Kidney (tissue), 14 donors: ENCODE data around the gene HSF2BP. TPM values are rescaled to one million over a fixed set of nuclear protein-coding genes. Genes with fewer than 3 reads are reported as not detected.
A peak's percentile ranks its signal among the peaks of the same experiment; 100 is the strongest.
"Not testable (repeated sequence)": the region's sequence is repeated elsewhere in the genome, so short reads cannot be mapped to it uniquely, and the experiment has no call there.

Source experiments
- DNase-seq, 5 donors: peaks; one replicate each; pipeline ENCODE4 v3.0.0-alpha.2; 2013 to 2020
- FAIRE-seq: peaks from 2 replicates; lab custom pipeline; 2012; peaks lifted over from hg19 to GRCh38; lab: Jason Lieb, UNC
- H3K27ac ChIP-seq, 2 donors: one replicate each; pipeline ENCODE4 v1.7.0; 2013; ENCODE audit warnings: low read depth in 2 of 2, low read length in 2 of 2, inconsistent platforms in 1 of 2
- H3K27me3 ChIP-seq: one replicate; pipeline ENCODE4 v1.7.1; 2013; ENCODE audit warnings: low read length, inconsistent platforms; ENCODE audit not compliant: control insufficient read depth, insufficient read depth
- H3K36me3 ChIP-seq, 3 donors: one replicate each; pipeline versions ENCODE4 v1.7.0 to v1.7.1; 2013; ENCODE audit warnings: low read length in 3 of 3, control low read depth in 1 of 3, inconsistent platforms in 1 of 3; ENCODE audit not compliant: insufficient read depth in 3 of 3, control insufficient read depth in 2 of 3
- H3K4me1 ChIP-seq, 3 donors: one replicate each; pipeline versions ENCODE4 v1.7.0 to v1.7.1; 2013; ENCODE audit warnings: low read length in 3 of 3, inconsistent platforms in 1 of 3, low read depth in 1 of 3; ENCODE audit not compliant: control insufficient read depth in 2 of 3, insufficient read depth in 2 of 3
- H3K4me3 ChIP-seq, 3 donors: one replicate each; pipeline versions ENCODE4 v1.7.0 to v1.8.1; 2013; ENCODE audit warnings: low read length in 3 of 3, control low read depth in 1 of 3, inconsistent platforms in 1 of 3
- H3K9ac ChIP-seq, 3 donors: one replicate each; pipeline versions ENCODE4 v1.7.0 to v1.7.1; 2013; ENCODE audit warnings: low read length in 3 of 3, control low read depth in 1 of 3, inconsistent platforms in 1 of 3
- H3K9me3 ChIP-seq, 3 donors: one replicate each; pipeline versions ENCODE4 v1.7.0 to v1.7.1; 2013; ENCODE audit warnings: low read length in 3 of 3, control low read depth in 1 of 3, inconsistent platforms in 1 of 3; ENCODE audit not compliant: control insufficient read depth in 2 of 3, insufficient read depth in 1 of 3
- intact Hi-C: fragments of 100-400 bp; cut with DNase I; formaldehyde crosslinking; loops from one replicate; pipeline ENCODE4 v1.11.1; 2022
- polyA plus RNA-seq: library from polyadenylated mRNA; stranded (reverse); fragments of 350-450 nt; fragmentation: Illumina TruSeq; extraction: RNeasy Lipid Tissue Mini Kit (QIAGEN cat#74804); gene quantifications from one replicate; pipeline ENCODE4 v1.2.3, GENCODE V29; 2014; ENCODE audit warnings: low read depth, low replicate concordance; ENCODE audit not compliant: insufficient read depth
- total RNA-seq: library from RNA; stranded (reverse); fragmentation: NEBNext Ultra II Directional; extraction: Animal tissue kit (Norgen Biotek cat#: 25700); gene quantifications from one replicate; pipeline ENCODE4 v1.2.1, GENCODE V29; 2021
- TF ChIP-seq, protein P1 (sequence below): IDR thresholded peaks from 3 replicates; pipeline ENCODE4 v1.5.1; 2012; ENCODE audit warnings: mild to moderate bottlenecking, moderate library complexity, borderline replicate concordance; ENCODE audit not compliant: insufficient read depth; ENCODE audit errors: extremely low read depth
- donor health status: control.
- donor health status: control.
- donor health status: control.
- donor health status: control.
- donor health status: control.
- donor health status: DM: yes; HTN: yes; CAD: no.
- donor health status: Normal renal cell carcinoma (clear cell type).

HSF2BP gene
- total and polyA plus RNA-seq, 2 donors from 2014 or later, result 0.19 to 0.60 TPM

- H3K9me3 ChIP-seq, result no peaks in the 10 kb centered on the region
- H3K9ac ChIP-seq, result no peak overlapping the region
- intact Hi-C loops, result no loop called here
- no peak for DNase-seq
- H3K4me3 ChIP-seq, result no peak overlapping the region
- FAIRE-seq, result no peak
- no peak overlapping the region for H3K27ac ChIP-seq
- TF ChIP-seq, protein P1, sequence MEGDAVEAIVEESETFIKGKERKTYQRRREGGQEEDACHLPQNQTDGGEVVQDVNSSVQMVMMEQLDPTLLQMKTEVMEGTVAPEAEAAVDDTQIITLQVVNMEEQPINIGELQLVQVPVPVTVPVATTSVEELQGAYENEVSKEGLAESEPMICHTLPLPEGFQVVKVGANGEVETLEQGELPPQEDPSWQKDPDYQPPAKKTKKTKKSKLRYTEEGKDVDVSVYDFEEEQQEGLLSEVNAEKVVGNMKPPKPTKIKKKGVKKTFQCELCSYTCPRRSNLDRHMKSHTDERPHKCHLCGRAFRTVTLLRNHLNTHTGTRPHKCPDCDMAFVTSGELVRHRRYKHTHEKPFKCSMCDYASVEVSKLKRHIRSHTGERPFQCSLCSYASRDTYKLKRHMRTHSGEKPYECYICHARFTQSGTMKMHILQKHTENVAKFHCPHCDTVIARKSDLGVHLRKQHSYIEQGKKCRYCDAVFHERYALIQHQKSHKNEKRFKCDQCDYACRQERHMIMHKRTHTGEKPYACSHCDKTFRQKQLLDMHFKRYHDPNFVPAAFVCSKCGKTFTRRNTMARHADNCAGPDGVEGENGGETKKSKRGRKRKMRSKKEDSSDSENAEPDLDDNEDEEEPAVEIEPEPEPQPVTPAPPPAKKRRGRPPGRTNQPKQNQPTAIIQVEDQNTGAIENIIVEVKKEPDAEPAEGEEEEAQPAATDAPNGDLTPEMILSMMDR, result no peak
- H3K4me1 ChIP-seq, result no peaks in the 10 kb centered on the region
- H3K27me3 ChIP-seq, result no peaks in the 10 kb centered on the region
- no peaks in the 10 kb centered on the region for H3K36me3 ChIP-seq
These were observed 6.7 kb downstream of the HSF2BP start for GRCh38 chr21:43652616-43653015.

DNA sequence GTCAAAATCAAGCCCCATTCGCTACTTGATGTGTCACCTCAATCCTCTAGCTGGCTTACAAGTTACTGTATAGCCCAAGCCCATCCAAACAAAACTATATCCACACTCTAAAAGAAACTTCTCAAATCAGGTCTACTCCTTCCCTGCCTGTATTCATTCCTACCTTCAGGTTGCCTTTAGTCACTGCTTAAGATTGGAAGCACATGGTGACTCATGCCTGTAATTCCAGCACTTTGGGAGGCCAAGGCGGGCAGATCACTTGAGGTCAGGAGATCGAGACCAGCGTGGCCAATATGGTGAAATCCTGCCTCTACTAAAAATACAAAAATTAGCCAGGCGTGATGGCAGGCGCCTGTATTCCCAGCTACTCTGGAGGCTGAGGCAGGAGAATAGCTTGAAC lies 7.4 kb downstream of the HSF2BP start:
- intact Hi-C loops, DNase-seq: not testable (repeated sequence)

DNA sequence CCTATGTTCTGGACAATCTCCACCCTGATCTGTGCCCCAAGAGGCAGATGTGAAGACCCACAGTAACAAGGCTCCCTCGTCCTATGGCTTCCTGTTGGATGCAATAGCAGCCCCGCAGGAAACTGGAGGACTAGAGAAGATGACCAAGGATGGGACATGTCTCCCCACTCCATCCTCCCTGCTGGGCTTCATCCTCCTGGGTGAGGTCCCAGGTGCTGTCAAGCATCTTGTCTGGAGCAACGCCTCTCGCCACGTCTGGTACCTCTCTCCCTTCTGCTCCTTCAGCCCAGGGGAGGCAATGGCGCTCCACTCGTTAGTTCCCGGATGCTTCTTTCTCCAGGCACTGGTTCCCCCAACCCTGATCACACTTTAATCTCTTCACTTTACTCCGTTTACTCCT lies 11.1 kb downstream of the HSF2BP start:
- no peak overlapping the region for H3K4me3 ChIP-seq

More for the DNA sequence above, 7.4 kb downstream of the HSF2BP start:
- H3K9me3 ChIP-seq, H3K4me3 ChIP-seq, H3K27ac ChIP-seq, H3K27me3 ChIP-seq, H3K9ac ChIP-seq, H3K36me3 ChIP-seq, FAIRE-seq, H3K4me1 ChIP-seq: not testable (repeated sequence)

GRCh38 chr21:43646550-43647260 lies 12.6 kb downstream of the HSF2BP start:
- H3K27ac ChIP-seq, result no peak overlapping the region

More for the DNA sequence above, 11.1 kb downstream of the HSF2BP start:
- intact Hi-C loops, result no loop called here
- Histone ChIP-seq H3K4me1 (peaks cover 0 to 4% (median 3%) of the 10 kb centered on the region in 3 donors), H3K27ac (no peak overlapping the region), H3K36me3 (no peaks in the 10 kb centered on the region), H3K9ac (no peak overlapping the region), H3K9me3 (no peaks in the 10 kb centered on the region), H3K27me3 (no peaks in the 10 kb centered on the region)
- DNase-seq (no peak), FAIRE-seq (no peak)
- TF ChIP-seq, protein P1, result no peak

More at GRCh38 chr21:43646550-43647260, 12.6 kb downstream of the HSF2BP start:
- peak; percentile 91 to 95 (median 93) for DNase-seq
- H3K4me3 ChIP-seq, result no peak overlapping the region
- no peaks in the 10 kb centered on the region for H3K9me3 ChIP-seq
- intact Hi-C loops, result no loop called here
- TF ChIP-seq, protein P1, result peak; percentile 100
- peak overlapping the region in 1 of 3 donors; percentile 5 for H3K9ac ChIP-seq
- peak; percentile 35 for FAIRE-seq
- H3K36me3 ChIP-seq, result no peaks in the 10 kb centered on the region
- H3K4me1 ChIP-seq, result peaks cover 0 to 4% (median 3%) of the 10 kb centered on the region in 3 donors
- H3K27me3 ChIP-seq, result no peaks in the 10 kb centered on the region
